HCEC 1CT (cell line): Measurements from ENCODE around the gene EOLA2.
"Not testable (repeated sequence)": the region's sequence is repeated elsewhere in the genome, so short reads cannot be mapped to it uniquely, and the experiment has no call there.

Experiments used
- DNase-seq: peaks from one replicate; pipeline ENCODE4 v3.0.0-alpha.2; 2017

The EOLA2 gene

GRCh38 chrX:149938427-149938880, at the start of gene EOLA2:
Gene EOLA2 (minus strand): TSS chrX:149938491. CDS start chrX:149933874, 4,617 bp downstream.
- DNase-seq: peak; percentile 95

- no peak for DNase-seq
Measured at GRCh38 chrX:149987613-149988012, 49.3 kb upstream of the EOLA2 start.

GRCh38 chrX:149984411-149984810, 46.1 kb upstream of the EOLA2 start:
- no peak for DNase-seq

- no peak for DNase-seq
Measured at GRCh38 chrX:149982310-149982709, 44.0 kb upstream of the EOLA2 start.

- no peak for DNase-seq
Measured at GRCh38 chrX:149979126-149979644, 40.9 kb upstream of the EOLA2 start.

GRCh38 chrX:149962859-149963757, 24.8 kb upstream of the EOLA2 start:
- peak; percentile 43 for DNase-seq

GRCh38 chrX:149962010-149962409, 23.7 kb upstream of the EOLA2 start:
- DNase-seq: no peak

GRCh38 chrX:149961572-149961971, 23.3 kb upstream of the EOLA2 start:
- DNase-seq: no peak

- DNase-seq: peak; percentile 18
Measured at GRCh38 chrX:149950681-149951080, 12.4 kb upstream of the EOLA2 start.

- no peak for DNase-seq
Measured at GRCh38 chrX:149949743-149950436, 11.6 kb upstream of the EOLA2 start.

GRCh38 chrX:149948016-149948415, 9.7 kb upstream of the EOLA2 start:
- no peak for DNase-seq

GRCh38 chrX:149946932-149947331, 8.6 kb upstream of the EOLA2 start:
- not testable (repeated sequence) for DNase-seq

GRCh38 chrX:149945820-149946219, 7.5 kb upstream of the EOLA2 start:
- not testable (repeated sequence) for DNase-seq

GRCh38 chrX:149945087-149945670, 6.9 kb upstream of the EOLA2 start:
- DNase-seq: not testable (repeated sequence)

GRCh38 chrX:149940674-149941024, 2.4 kb upstream of the EOLA2 start:
- not testable (repeated sequence) for DNase-seq

GRCh38 chrX:149939905-149940673, 1.8 kb upstream of the EOLA2 start:
- peak; percentile 94 for DNase-seq

GRCh38 chrX:149939655-149939904, 1.3 kb upstream of the EOLA2 start:
- DNase-seq: no peak

- peak; percentile 85 for DNase-seq
Measured at GRCh38 chrX:149938881-149939654, 777 bp upstream of the EOLA2 start.

GRCh38 chrX:149937871-149938426, 342 bp downstream of the EOLA2 start:
- DNase-seq: no peak

- not testable (repeated sequence) for DNase-seq
Measured at GRCh38 chrX:149937328-149937727, 963 bp downstream of the EOLA2 start.

GRCh38 chrX:149933547-149933946, 4.7 kb downstream of the EOLA2 start:
- not testable (repeated sequence) for DNase-seq

GRCh38 chrX:149932970-149933369, 5.3 kb downstream of the EOLA2 start:
- DNase-seq: not testable (repeated sequence)
